KMS-11 (cell line): ENCODE data around the gene CHPF.

Experiments
- H2AFZ ChIP-seq: fragments of 200-600 bp; sonication (generic); 2 replicates; pipeline ENCODE4 v1.6.1; 2016; ENCODE audit warnings: antibody characterized with exemption, mixed run types, low read depth
- H3K27ac ChIP-seq: fragments of 200-600 bp; sonication (generic); 2 replicates; pipeline ENCODE4 v1.6.1; 2016; ENCODE audit warnings: mild to moderate bottlenecking, mixed run types
- H3K27me3 ChIP-seq: fragments of 200-600 bp; sonication (generic); 2 replicates; pipeline ENCODE4 v1.6.1; 2017; ENCODE audit warnings: mild to moderate bottlenecking, low read depth, mixed run types, moderate library complexity; ENCODE audit not compliant: insufficient read depth
- H3K36me3 ChIP-seq: fragments of 200-600 bp; sonication (generic); 2 replicates; pipeline ENCODE4 v1.6.1; 2017; ENCODE audit warnings: mild to moderate bottlenecking, mixed run types; ENCODE audit not compliant: insufficient read depth
- H3K4me1 ChIP-seq: fragments of 200-600 bp; sonication (generic); 2 replicates; pipeline ENCODE4 v1.6.1; 2016; ENCODE audit warnings: mild to moderate bottlenecking, low read depth, mixed run types; ENCODE audit not compliant: poor library complexity, severe bottlenecking
- H3K4me2 ChIP-seq: fragments of 200-600 bp; sonication (generic); 2 replicates; pipeline ENCODE4 v1.7.0; 2016; ENCODE audit warnings: mild to moderate bottlenecking, mixed run types
- H3K4me3 ChIP-seq: fragments of 200-600 bp; sonication (generic); IDR thresholded peaks from 2 replicates; pipeline ENCODE4 v1.6.1; 2017; ENCODE audit warnings: low read depth, low read length, mixed read lengths; ENCODE audit not compliant: insufficient read depth
- H3K79me2 ChIP-seq: fragments of 200-600 bp; sonication (generic); 2 replicates; pipeline ENCODE4 v1.6.1; 2016; ENCODE audit warnings: low read depth, mixed run types; ENCODE audit not compliant: insufficient read depth
- H3K9ac ChIP-seq: fragments of 200-600 bp; sonication (generic); 2 replicates; pipeline ENCODE4 v1.6.1; 2016; ENCODE audit warnings: mild to moderate bottlenecking, mixed run types
- H4K20me1 ChIP-seq: fragments of 200-600 bp; sonication (generic); 2 replicates; pipeline ENCODE4 v1.6.1; 2016; ENCODE audit warnings: mild to moderate bottlenecking, mixed run types; ENCODE audit not compliant: insufficient read depth
- TF ChIP-seq, protein P1 (sequence below): fragments of 200-600 bp; sonication (generic); conservative IDR thresholded peaks from 2 replicates; pipeline ENCODE4 v1.6.1; 2017; ENCODE audit warnings: low read depth, mild to moderate bottlenecking, antibody characterized with exemption, low read length, moderate library complexity, mixed read lengths

The CHPF gene

DNA sequence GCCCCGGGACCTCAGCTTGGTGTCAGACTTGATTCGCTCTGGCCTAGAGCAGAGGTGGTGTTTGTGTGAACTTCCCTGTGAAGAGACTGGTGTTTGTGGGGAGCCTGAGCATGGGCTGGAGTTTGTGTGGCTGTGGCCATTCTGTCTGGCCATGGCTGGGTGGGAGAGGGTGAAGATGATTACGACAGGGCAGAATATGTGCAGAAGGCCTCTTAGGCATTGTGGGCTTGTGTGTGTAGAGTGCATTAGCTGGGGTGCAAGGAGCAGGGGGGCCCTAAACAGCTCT lies 17.2 kb upstream of the CHPF start:
- no peak overlapping the region for H3K9ac ChIP-seq
- no peaks in the 10 kb centered on the region for H4K20me1 ChIP-seq
- no peak overlapping the region for H3K4me3 ChIP-seq
- H3K27ac ChIP-seq, result no peak overlapping the region
- no peaks in the 10 kb centered on the region for H3K79me2 ChIP-seq
- H2AFZ ChIP-seq, result no peak overlapping the region
- TF ChIP-seq, protein P1, sequence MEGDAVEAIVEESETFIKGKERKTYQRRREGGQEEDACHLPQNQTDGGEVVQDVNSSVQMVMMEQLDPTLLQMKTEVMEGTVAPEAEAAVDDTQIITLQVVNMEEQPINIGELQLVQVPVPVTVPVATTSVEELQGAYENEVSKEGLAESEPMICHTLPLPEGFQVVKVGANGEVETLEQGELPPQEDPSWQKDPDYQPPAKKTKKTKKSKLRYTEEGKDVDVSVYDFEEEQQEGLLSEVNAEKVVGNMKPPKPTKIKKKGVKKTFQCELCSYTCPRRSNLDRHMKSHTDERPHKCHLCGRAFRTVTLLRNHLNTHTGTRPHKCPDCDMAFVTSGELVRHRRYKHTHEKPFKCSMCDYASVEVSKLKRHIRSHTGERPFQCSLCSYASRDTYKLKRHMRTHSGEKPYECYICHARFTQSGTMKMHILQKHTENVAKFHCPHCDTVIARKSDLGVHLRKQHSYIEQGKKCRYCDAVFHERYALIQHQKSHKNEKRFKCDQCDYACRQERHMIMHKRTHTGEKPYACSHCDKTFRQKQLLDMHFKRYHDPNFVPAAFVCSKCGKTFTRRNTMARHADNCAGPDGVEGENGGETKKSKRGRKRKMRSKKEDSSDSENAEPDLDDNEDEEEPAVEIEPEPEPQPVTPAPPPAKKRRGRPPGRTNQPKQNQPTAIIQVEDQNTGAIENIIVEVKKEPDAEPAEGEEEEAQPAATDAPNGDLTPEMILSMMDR, result no peak
- H3K27me3 ChIP-seq, result peaks cover 83% of the 10 kb centered on the region
- H3K36me3 ChIP-seq, result no peaks in the 10 kb centered on the region
- no peaks in the 10 kb centered on the region for H3K4me1 ChIP-seq
- H3K4me2 ChIP-seq, result no peak overlapping the region

DNA sequence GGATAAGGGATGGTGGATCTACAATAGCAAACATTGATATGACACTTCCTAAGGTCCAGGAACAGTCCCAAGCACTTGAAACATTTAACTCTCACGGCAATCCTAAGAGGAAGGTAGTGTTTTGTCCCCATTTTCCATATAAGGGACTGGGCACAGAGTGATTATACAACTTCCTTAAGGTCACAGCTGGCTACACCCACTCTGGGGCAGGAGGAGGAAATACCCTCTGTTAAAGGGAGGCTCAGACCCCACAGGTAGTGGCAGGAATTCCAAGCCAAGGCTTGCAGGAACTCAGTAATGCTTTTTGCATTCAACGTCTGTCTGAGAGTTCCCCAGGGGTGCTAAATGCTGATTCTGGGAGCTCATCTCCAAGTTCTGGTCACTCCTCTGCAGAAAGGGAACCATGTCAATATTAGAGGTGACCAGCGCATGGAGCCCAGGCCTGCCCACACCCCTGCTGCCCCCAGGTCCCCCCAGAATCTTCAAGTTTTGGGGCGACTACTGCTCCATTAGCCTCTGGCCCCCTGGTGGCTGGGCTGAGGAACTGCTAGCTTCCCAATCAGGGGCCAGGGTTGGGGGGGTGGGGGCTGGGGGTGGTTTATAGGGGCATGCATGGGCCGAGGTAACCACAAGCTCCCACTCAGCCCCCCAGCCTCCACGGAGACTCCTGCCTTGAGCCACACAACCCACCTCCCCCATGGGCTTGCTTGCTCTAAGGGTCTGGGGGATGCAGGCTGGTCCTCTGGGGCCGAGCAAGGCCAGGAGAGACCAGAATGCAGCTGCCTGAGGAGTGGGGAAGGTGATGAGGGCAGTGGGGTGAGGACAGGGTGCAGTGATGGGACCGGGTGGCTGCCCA lies 16.7 kb upstream of the CHPF start:
- H3K4me1 ChIP-seq, result no peaks in the 10 kb centered on the region
- H2AFZ ChIP-seq, result no peak overlapping the region
- no peak overlapping the region for H3K4me2 ChIP-seq
- H3K79me2 ChIP-seq, result no peaks in the 10 kb centered on the region
- no peak overlapping the region for H3K9ac ChIP-seq
- TF ChIP-seq, protein P1, result peak; percentile 83
- no peaks in the 10 kb centered on the region for H4K20me1 ChIP-seq
- H3K27ac ChIP-seq, result no peak overlapping the region
- peaks cover 83% of the 10 kb centered on the region for H3K27me3 ChIP-seq
- H3K4me3 ChIP-seq, result no peak overlapping the region
- H3K36me3 ChIP-seq, result no peaks in the 10 kb centered on the region

DNA sequence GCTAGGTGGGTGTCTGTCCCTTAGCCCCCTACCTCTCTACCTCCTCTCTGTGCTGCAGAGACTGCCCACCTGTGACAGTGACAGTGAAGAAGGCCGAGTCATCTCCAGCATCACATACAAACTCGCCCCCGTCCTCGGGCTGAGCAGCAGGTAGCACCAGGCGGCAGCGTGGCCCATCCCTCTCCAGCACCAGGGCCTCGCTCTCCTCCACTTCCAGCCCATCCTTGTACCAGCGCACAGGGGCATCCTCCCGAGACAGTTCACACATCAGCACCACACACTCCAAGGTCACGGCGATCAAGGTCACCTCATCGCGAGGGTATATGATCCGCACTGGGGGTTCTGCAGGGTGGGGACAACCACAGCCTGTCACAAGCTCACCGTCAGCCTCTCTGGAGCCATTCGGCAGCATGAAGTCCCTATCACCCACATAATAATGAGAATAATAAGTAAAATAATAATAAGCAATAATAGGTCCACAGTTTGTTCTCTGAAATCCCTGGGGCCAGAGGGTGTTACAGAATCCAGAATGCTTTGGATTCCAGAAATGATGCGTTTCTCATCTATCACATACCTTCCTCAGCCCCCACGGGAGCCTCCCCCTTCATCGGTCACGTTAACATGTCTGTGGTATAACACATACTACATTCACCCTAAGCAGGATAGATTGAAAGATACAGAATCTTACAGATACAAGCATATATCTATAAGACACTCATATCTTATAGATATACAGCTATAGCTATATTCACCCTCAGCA lies 15.7 kb upstream of the CHPF start:
- no peaks in the 10 kb centered on the region for H4K20me1 ChIP-seq
- H3K27me3 ChIP-seq, result peaks cover 82% of the 10 kb centered on the region
- no peak overlapping the region for H3K9ac ChIP-seq
- no peak overlapping the region for H3K4me3 ChIP-seq
- TF ChIP-seq, protein P1, result no peak
- H3K79me2 ChIP-seq, result no peaks in the 10 kb centered on the region
- no peak overlapping the region for H2AFZ ChIP-seq
- H3K4me2 ChIP-seq, result no peak overlapping the region
- H3K27ac ChIP-seq, result no peak overlapping the region
- H3K36me3 ChIP-seq, result no peaks in the 10 kb centered on the region
- no peaks in the 10 kb centered on the region for H3K4me1 ChIP-seq

DNA sequence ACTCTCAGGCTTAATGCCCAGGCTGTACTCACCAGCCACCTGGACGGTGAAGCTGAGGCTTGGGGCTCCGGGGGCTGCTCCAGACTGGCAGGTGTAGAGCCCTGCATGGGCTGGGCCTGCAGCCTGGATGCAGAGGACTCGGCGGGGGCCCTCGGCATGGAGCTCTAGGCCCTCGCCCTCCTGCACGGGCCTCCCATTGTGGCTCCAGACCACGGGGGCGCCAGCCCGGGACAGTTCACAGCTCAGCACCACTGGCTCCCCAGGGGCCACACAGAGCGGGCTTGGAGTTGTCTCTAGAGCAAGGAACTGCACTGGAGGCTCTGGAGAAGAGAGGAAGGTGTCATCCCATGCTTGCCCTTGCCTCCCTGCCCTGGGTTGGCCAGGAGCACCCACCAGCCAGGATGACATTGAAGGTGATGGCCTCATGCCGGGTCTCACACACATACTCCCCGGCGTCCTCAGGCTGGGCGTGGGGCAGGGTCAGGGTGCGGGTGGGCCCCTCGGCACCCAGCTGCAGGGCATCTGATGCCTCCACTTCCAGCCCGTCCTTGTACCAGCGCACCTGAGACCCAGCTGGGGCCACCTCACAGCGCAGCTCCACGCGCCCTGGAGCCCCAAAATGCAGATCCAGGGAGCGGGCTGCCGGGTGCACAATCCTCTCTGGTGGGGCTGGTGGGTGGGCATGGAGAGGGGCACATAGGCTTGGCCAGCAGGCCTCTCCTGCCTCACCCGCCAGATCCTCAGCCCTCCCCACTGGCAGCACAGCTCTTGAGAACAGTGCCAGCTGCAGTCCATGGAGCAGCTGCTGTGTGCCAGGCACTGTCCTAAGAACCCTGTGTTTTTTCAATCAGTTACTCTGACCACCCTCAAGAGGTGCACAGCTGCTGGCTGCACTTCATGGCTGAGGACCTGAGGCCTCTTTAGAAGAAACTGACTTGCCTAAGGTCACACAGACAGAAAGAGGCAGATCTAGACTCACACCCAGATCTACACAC lies 14.5 kb upstream of the CHPF start:
- Histone ChIP-seq H3K4me1 (no peaks in the 10 kb centered on the region), H3K4me3 (no peak overlapping the region), H3K27me3 (peaks cover 81% of the 10 kb centered on the region), H3K9ac (no peak overlapping the region), H4K20me1 (no peaks in the 10 kb centered on the region), H2AFZ (no peak overlapping the region), H3K27ac (no peak overlapping the region), H3K79me2 (no peaks in the 10 kb centered on the region), H3K36me3 (no peaks in the 10 kb centered on the region), H3K4me2 (no peak overlapping the region)
- TF ChIP-seq, protein P1, result no peak
